Neural cell (in vitro differentiated cells): ENCODE data around the gene FCHSD2. TPM values are rescaled to one million over a fixed set of nuclear protein-coding genes. Genes with fewer than 3 reads are reported as not detected.

ENCODE experiments used
- H2AFZ ChIP-seq: fragments of 200-600, 300-800 bp; sonication (generic), shearing (Covaris generic); 2 replicates; pipeline ENCODE4 v1.6.0; 2014; ENCODE audit warnings: low read depth, mild to moderate bottlenecking, antibody characterized with exemption, low read length, moderate library complexity
- H3F3A ChIP-seq: fragments of 200-600 bp; shearing (Covaris generic); 2 replicates; pipeline ENCODE4 v1.6.1; 2016; ENCODE audit warnings: mild to moderate bottlenecking, moderate library complexity, mixed read lengths, antibody characterized with exemption, low read length; ENCODE audit not compliant: insufficient read depth, poor library complexity, severe bottlenecking
- H3K27ac ChIP-seq: fragments of 200-600, 300-800 bp; sonication (generic), shearing (Covaris generic); 2 replicates; pipeline ENCODE4 v1.5.1; 2014; ENCODE audit warnings: mild to moderate bottlenecking, low read length, moderate library complexity
- H3K27me3 ChIP-seq: fragments of 300-800, 200-600 bp; sonication (generic), shearing (Covaris generic); 2 replicates; pipeline ENCODE4 v1.6.0; 2014; ENCODE audit warnings: mild to moderate bottlenecking, low read depth, low read length, moderate library complexity; ENCODE audit not compliant: insufficient read depth
- H3K36me3 ChIP-seq: fragments of 300-800, 200-600 bp; sonication (generic), shearing (Covaris generic); 2 replicates; pipeline ENCODE4 v1.5.1; 2014; ENCODE audit warnings: mild to moderate bottlenecking, antibody characterized with exemption, low read length, moderate library complexity; ENCODE audit not compliant: insufficient read depth
- H3K4me2 ChIP-seq: fragments of 300-800, 200-600 bp; sonication (generic), shearing (Covaris generic); 2 replicates; pipeline ENCODE4 v1.6.0; 2014; ENCODE audit warnings: mild to moderate bottlenecking, low read length
- H3K4me3 ChIP-seq: fragments of 300-800, 200-600 bp; sonication (generic), shearing (Covaris generic); 2 replicates; pipeline ENCODE4 v1.5.1; 2014; ENCODE audit warnings: mild to moderate bottlenecking, low read length, moderate library complexity
- H3K79me2 ChIP-seq: fragments of 200-600 bp; shearing (Covaris generic); replicated peaks from 2 replicates; pipeline ENCODE4 v1.6.0; 2014; ENCODE audit warnings: mild to moderate bottlenecking, low read length, moderate library complexity; ENCODE audit not compliant: insufficient read depth
- H3K9ac ChIP-seq: fragments of 300-800, 200-600 bp; sonication (generic), shearing (Covaris generic); 2 replicates; pipeline ENCODE4 v1.6.1; 2016; ENCODE audit warnings: mild to moderate bottlenecking, low read length, mixed read lengths
- H3K9me2 ChIP-seq: fragments of 200-600 bp; shearing (Covaris generic); 2 replicates; pipeline ENCODE4 v1.6.1; 2016; ENCODE audit warnings: mild to moderate bottlenecking, low read length, mixed read lengths; ENCODE audit not compliant: insufficient read depth
- H3K9me3 ChIP-seq: fragments of 200-600, 300-800 bp; sonication (generic), shearing (Covaris generic); 2 replicates; pipeline ENCODE4 v1.6.1; 2016; ENCODE audit warnings: mild to moderate bottlenecking, mixed run types, low read length, moderate library complexity, mixed read lengths
- H4K20me1 ChIP-seq: fragments of 200-600 bp; shearing (Covaris generic); 2 replicates; pipeline ENCODE4 v1.6.1; 2016; ENCODE audit warnings: mild to moderate bottlenecking, mixed run types; ENCODE audit not compliant: insufficient read depth
- EP300 ChIP-seq: fragments of 450-650 bp; conservative IDR thresholded peaks from 2 replicates; pipeline ENCODE4 v1.6.1; 2014; ENCODE audit warnings: antibody characterized with exemption, mild to moderate bottlenecking, moderate library complexity; ENCODE audit not compliant: poor library complexity, severe bottlenecking
- EZH2 ChIP-seq: fragments of 200-600, 300-800 bp; shearing (Covaris generic), sonication (generic); IDR thresholded peaks from 2 replicates; pipeline ENCODE4 v1.6.1; 2014; ENCODE audit warnings: antibody characterized with exemption, low read length, borderline replicate concordance, mild to moderate bottlenecking; ENCODE audit not compliant: insufficient read depth, poor library complexity, severe bottlenecking
- MXI1 ChIP-seq: fragments of 450-650 bp; conservative IDR thresholded peaks from 2 replicates; pipeline ENCODE4 v1.6.1; 2014; ENCODE audit warnings: antibody characterized with exemption, mild to moderate bottlenecking; ENCODE audit not compliant: poor library complexity, severe bottlenecking
- RAD21 ChIP-seq: fragments of 450-650 bp; conservative IDR thresholded peaks from 2 replicates; pipeline ENCODE4 v1.6.1; 2014; ENCODE audit warnings: antibody characterized with exemption, mild to moderate bottlenecking, moderate library complexity
- SMC3 ChIP-seq: fragments of 450-650 bp; conservative IDR thresholded peaks from 2 replicates; pipeline ENCODE4 v1.6.1; 2014; ENCODE audit warnings: antibody characterized with exemption, mild to moderate bottlenecking, moderate library complexity; ENCODE audit not compliant: poor library complexity
- TAF1 ChIP-seq: IDR thresholded peaks from 2 replicates; pipeline ENCODE4 v1.6.1; 2012; ENCODE audit warnings: low read depth
- polyA plus RNA-seq: library from polyadenylated mRNA; depleted of rRNA; stranded (reverse); fragments of >200 nt; gene quantifications from 2 replicates; pipeline ENCODE4 v1.2.3, GENCODE V29; 2014
- TF ChIP-seq, protein P1 (sequence below): fragments of 450-650 bp; IDR thresholded peaks from 2 replicates; pipeline ENCODE4 v1.5.1; 2014; ENCODE audit warnings: antibody characterized with exemption, mild to moderate bottlenecking, moderate library complexity; ENCODE audit not compliant: poor library complexity, severe bottlenecking
- TF ChIP-seq, protein P2 (sequence below): IDR thresholded peaks from 2 replicates; pipeline ENCODE4 v1.6.1; 2012; ENCODE audit warnings: borderline replicate concordance

The FCHSD2 gene
- polyA plus RNA-seq, 1 donor from 2014 or later = 40.8 TPM

DNA sequence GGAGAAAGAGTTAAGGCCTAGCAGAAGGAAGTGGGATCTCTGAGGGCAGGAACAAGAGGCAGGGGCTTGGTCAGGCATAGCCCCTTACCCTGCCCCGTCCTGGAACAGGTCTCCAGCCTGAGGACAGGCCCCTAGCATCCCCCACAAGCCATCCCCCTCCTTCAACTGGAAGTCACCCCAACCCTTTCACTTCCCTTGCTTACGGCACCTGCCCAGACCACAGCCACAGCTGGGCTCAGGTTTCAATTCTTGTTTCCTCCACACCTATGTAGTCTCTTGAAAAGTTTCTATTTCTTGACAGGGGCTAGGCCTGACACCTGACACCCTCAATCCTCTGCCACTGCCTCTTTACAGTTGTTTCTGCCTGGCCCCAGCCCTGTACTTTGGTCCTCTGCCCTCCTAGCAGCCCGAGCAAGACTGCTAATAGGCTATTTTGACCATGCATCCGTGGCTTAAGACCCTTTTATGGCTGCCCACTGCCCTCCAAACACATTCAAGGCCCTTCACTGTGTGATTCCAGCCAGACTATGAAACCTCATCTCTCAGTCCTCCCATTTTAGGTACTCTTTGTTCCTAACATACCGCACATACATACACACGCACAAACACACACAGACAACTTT, 10.9 kb upstream of the FCHSD2 start:
- H3K4me2 ChIP-seq = no peak overlapping the region
- no peak overlapping the region for H3K27ac ChIP-seq
- no peaks in the 10 kb centered on the region for H3F3A ChIP-seq
- no peak overlapping the region for H2AFZ ChIP-seq
- H3K36me3 ChIP-seq = no peaks in the 10 kb centered on the region
- no peaks in the 10 kb centered on the region for H3K9me3 ChIP-seq
- TF ChIP-seq EP300 (no peak), SMC3 (no peak), RAD21 (no peak), MXI1 (no peak), EZH2 (no peak), TAF1 (no peak)
- TF ChIP-seq, protein P1, sequence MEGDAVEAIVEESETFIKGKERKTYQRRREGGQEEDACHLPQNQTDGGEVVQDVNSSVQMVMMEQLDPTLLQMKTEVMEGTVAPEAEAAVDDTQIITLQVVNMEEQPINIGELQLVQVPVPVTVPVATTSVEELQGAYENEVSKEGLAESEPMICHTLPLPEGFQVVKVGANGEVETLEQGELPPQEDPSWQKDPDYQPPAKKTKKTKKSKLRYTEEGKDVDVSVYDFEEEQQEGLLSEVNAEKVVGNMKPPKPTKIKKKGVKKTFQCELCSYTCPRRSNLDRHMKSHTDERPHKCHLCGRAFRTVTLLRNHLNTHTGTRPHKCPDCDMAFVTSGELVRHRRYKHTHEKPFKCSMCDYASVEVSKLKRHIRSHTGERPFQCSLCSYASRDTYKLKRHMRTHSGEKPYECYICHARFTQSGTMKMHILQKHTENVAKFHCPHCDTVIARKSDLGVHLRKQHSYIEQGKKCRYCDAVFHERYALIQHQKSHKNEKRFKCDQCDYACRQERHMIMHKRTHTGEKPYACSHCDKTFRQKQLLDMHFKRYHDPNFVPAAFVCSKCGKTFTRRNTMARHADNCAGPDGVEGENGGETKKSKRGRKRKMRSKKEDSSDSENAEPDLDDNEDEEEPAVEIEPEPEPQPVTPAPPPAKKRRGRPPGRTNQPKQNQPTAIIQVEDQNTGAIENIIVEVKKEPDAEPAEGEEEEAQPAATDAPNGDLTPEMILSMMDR = no peak
- TF ChIP-seq, protein P2, sequence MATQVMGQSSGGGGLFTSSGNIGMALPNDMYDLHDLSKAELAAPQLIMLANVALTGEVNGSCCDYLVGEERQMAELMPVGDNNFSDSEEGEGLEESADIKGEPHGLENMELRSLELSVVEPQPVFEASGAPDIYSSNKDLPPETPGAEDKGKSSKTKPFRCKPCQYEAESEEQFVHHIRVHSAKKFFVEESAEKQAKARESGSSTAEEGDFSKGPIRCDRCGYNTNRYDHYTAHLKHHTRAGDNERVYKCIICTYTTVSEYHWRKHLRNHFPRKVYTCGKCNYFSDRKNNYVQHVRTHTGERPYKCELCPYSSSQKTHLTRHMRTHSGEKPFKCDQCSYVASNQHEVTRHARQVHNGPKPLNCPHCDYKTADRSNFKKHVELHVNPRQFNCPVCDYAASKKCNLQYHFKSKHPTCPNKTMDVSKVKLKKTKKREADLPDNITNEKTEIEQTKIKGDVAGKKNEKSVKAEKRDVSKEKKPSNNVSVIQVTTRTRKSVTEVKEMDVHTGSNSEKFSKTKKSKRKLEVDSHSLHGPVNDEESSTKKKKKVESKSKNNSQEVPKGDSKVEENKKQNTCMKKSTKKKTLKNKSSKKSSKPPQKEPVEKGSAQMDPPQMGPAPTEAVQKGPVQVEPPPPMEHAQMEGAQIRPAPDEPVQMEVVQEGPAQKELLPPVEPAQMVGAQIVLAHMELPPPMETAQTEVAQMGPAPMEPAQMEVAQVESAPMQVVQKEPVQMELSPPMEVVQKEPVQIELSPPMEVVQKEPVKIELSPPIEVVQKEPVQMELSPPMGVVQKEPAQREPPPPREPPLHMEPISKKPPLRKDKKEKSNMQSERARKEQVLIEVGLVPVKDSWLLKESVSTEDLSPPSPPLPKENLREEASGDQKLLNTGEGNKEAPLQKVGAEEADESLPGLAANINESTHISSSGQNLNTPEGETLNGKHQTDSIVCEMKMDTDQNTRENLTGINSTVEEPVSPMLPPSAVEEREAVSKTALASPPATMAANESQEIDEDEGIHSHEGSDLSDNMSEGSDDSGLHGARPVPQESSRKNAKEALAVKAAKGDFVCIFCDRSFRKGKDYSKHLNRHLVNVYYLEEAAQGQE = no peak
- H4K20me1 ChIP-seq = no peaks in the 10 kb centered on the region
- H3K79me2 ChIP-seq = no peaks in the 10 kb centered on the region
- H3K27me3 ChIP-seq = no peaks in the 10 kb centered on the region
- no peaks in the 10 kb centered on the region for H3K9me2 ChIP-seq
- no peak overlapping the region for H3K4me3 ChIP-seq
- H3K9ac ChIP-seq = no peak overlapping the region

DNA sequence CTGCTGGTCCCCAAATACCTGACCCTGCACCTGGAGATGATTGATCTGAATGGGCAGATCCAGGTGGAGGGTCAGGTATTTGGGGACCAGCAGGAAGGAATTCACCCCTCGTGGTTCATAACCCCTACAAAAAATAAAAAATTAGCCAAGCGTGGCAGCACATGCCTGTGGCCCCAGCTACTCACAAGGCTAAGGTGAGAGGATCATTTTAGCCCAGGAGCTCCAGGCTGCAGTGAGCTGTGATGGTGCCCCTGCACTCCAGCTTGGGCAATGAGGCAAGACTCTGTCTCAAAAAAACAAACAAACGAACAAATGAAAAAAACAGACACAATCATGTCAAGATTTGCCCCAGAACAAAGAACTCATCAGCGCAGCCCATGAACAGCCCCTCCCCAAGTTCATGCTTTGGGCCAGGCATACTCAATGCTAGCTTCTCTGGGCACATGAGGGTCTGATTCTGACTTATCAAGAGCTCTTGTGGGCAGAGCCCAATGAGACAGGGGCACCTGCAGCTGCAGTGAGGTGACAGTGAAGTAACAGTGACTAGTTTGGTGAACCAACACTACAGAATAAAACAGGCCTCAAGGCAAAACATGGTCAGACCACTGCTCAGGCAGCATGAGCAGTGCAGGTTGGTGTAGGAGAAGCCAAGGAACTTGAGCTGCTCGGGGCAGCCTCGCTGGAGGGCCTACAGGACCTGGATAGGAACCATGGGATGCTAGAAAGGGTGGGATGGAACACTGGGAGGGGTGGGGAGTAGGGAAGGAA, 10.2 kb upstream of the FCHSD2 start:
- no peak for TF ChIP-seq MXI1
- Histone ChIP-seq H4K20me1 (no peaks in the 10 kb centered on the region), H3K9me2 (no peaks in the 10 kb centered on the region), H3K27ac (no peak overlapping the region), H3K9ac (no peak overlapping the region), H3K9me3 (no peaks in the 10 kb centered on the region), H3K27me3 (no peaks in the 10 kb centered on the region), H3F3A (no peaks in the 10 kb centered on the region), H3K36me3 (no peaks in the 10 kb centered on the region), H3K4me3 (no peak overlapping the region), H2AFZ (no peak overlapping the region), H3K4me2 (no peak overlapping the region), H3K79me2 (no peaks in the 10 kb centered on the region)
